H54 (cell line): Measurements from ENCODE around the gene BMP7.

Source experiments
- DNase-seq: peaks from one replicate; pipeline ENCODE4 v3.0.0; 2011; ENCODE audit warnings: low spot score, mixed read lengths; ENCODE audit not compliant: insufficient read length
- FAIRE-seq: peaks from 3 replicates; lab custom pipeline; 2011; peaks lifted over from hg19 to GRCh38; lab: Jason Lieb, UNC
- POLR2A ChIP-seq: IDR thresholded peaks from 2 replicates; pipeline ENCODE4 v1.6.1; 2011; ENCODE audit warnings: low read depth, mild to moderate bottlenecking, low read length

Gene BMP7

GRCh38 chr20:57229490-57229889 is 37.0 kb downstream of the BMP7 start:
- no peak for FAIRE-seq
- no peak for TF ChIP-seq POLR2A
- no peak for DNase-seq

- TF ChIP-seq POLR2A = no peak
- DNase-seq (no peak), FAIRE-seq (no peak)
Measured at GRCh38 chr20:57225830-57226229, 40.6 kb downstream of the BMP7 start.

GRCh38 chr20:57225197-57225733 is 41.2 kb downstream of the BMP7 start:
- no peak for FAIRE-seq
- DNase-seq = no peak
- no peak for TF ChIP-seq POLR2A

GRCh38 chr20:57224641-57225138 is 41.8 kb downstream of the BMP7 start:
- DNase-seq (no peak), FAIRE-seq (no peak)
- TF ChIP-seq POLR2A = no peak

DNA sequence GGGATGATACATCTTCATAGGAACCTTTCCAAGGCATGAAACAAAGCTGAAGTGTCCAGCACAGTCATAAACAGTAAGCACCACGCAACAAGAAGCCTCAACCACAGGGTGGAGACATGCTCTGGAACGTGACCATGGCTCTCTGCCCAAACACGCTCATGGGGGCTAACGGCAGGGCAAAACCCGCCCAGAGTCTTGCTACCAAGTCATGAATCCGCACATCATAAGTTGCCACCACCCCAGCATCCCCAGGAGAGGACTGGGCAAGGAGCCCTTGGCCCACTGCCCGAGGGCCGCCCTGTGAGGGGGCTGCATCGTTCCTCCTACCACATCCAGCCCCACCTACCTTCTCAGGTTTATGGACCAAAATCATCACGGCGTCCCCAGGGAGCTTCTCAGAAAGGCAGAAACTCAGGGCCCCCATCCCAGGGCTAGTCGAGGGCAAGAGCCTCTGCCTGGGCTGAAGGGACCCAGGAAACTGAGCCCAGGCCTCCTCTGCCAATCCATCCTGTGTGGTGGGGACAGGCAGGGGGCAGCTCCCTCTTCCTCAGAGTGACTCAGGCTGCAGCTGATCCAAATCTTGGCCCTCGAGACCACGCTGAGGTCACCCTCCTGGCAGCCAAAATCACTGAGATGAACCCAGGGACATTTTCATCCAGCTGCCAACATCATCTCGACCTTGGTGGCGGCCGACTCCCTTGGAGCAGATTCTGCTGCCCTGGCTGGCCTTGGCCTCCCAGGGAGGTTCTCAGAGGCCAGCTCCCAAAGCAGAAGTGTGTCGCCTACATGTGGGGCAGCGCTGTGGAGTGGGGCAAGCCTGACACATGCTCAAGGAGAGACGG is 42.6 kb downstream of the BMP7 start:
- DNase-seq (no peak), FAIRE-seq (no peak)
- no peak for TF ChIP-seq POLR2A

DNA sequence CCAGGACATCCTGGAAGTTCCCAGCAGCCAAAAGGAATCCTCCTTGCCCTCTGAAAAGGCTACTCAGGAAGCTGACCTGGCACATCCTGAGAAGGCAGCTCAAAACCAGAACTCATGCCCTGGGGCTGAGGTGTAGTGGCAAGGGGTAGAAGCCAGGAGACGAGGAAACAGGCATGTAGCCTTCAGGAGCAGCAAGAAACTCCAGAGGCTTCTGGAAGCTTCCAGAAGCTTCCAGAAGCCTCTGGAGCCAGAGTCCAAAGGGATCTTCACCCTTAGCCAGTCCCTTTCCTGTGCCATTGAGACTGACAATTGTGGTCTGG is 43.9 kb downstream of the BMP7 start:
- DNase-seq (no peak), FAIRE-seq (no peak)
- TF ChIP-seq POLR2A = no peak

- FAIRE-seq (no peak), DNase-seq (no peak)
- TF ChIP-seq POLR2A = no peak
Measured at GRCh38 chr20:57221916-57222630, 44.4 kb downstream of the BMP7 start.

- DNase-seq (no peak), FAIRE-seq (no peak)
- no peak for TF ChIP-seq POLR2A
Measured at GRCh38 chr20:57220337-57221145, 45.9 kb downstream of the BMP7 start.

- no peak for FAIRE-seq
- DNase-seq = no peak
- no peak for TF ChIP-seq POLR2A
Measured at GRCh38 chr20:57219071-57219677, 47.3 kb downstream of the BMP7 start.

DNA sequence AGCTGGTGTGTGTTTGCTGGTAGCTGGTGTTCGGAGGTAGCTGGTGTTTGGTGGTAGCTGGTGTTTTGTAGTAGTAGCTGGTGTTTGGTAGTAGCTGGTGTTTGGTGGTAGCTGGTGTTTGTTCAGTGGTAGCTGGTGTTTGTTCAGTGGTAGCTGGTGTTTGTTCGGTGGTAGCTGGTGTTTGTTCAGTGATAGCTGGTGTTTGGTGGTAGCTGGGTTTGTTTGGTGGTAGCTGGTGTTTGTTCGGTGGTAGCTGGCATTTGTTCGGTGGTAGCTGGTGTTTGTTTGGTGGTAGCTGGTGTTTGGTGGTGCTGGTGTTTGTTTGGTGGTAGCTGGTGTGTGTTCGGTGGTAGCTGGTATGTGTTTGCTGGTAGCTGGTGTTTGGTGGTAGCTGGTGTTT is 48.0 kb downstream of the BMP7 start:
- FAIRE-seq (no peak), DNase-seq (no peak)
- TF ChIP-seq POLR2A = no peak

DNA sequence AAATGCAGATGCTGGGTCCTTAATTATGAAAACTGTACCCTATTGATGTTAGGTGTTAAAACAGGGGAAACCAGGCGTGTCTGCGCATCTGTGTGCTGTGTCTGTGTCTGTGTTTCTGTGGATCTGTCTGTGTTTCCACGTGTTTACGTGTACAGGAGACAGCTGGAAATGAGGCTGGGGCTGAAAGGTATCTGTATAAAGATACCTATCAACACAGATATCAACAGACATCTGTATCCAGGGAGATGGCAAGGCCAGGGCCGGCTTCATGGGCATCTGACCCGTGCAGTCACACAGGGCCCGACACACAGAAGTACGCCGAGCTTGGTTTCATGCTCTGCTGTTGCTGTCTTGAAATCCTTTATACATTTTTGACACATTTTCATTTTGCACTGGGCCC is 48.6 kb downstream of the BMP7 start:
- no peak for DNase-seq
- no peak for TF ChIP-seq POLR2A
- no peak for FAIRE-seq

DNA sequence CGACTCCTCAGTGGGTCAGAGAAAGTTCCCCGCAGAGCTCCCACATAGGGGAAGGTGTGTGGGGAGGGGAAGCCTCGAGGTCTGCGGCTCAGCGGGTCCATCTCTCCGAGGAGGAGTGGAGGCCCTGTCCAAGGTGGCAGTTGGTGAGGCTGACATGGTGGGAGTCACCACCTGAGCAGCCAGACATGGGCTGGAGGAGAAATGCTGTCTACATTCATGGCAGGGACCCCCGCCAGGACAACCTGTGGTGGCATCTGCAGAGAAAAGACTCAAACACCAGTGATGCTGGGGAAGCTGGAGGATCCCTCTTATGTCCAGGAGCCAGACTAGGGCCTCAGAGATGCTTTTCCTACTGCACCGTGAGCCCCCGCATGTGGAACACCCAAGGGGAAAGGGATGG is 49.8 kb downstream of the BMP7 start:
- FAIRE-seq = no peak
- DNase-seq = no peak
- TF ChIP-seq POLR2A = no peak

GRCh38 chr20:57215826-57216471 is 50.5 kb downstream of the BMP7 start:
- DNase-seq (no peak), FAIRE-seq (no peak)
- no peak for TF ChIP-seq POLR2A

GRCh38 chr20:57215426-57215825 is 51.0 kb downstream of the BMP7 start:
- FAIRE-seq (no peak), DNase-seq (no peak)
- TF ChIP-seq POLR2A = no peak
